NCI-H226 (cell line): Measurements from ENCODE around the gene USB1.
"Not testable (repeated sequence)": the region's sequence is repeated elsewhere in the genome, so short reads cannot be mapped to it uniquely, and the experiment has no call there.

Source experiments
- DNase-seq: peaks from one replicate; pipeline ENCODE4 v3.0.0-alpha.2; 2015

Gene USB1

GRCh38 chr16:57995721-57996405 is 5.3 kb upstream of the USB1 start:
- no peak for DNase-seq

- no peak for DNase-seq
Observed at GRCh38 chr16:57996406-57997175, 4.6 kb upstream of the USB1 start.

DNA sequence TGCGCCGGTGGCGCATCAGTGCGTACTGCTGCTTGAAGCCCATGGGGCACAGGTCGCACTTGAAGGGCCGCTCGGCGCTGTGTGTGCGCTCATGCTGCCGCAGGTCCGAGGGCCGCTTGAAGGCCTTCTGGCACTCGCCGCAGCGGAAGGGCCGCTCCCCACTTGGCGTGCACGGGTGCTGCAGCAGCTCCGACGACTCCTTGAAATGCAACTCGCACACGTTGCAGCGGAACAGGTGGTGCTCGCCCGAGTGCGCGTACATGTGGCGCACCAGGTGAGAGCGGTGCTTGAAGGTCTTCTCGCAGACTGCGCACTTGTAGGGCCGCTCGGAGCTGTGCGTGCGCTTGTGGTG is 4.1 kb upstream of the USB1 start:
- no peak for DNase-seq

DNA sequence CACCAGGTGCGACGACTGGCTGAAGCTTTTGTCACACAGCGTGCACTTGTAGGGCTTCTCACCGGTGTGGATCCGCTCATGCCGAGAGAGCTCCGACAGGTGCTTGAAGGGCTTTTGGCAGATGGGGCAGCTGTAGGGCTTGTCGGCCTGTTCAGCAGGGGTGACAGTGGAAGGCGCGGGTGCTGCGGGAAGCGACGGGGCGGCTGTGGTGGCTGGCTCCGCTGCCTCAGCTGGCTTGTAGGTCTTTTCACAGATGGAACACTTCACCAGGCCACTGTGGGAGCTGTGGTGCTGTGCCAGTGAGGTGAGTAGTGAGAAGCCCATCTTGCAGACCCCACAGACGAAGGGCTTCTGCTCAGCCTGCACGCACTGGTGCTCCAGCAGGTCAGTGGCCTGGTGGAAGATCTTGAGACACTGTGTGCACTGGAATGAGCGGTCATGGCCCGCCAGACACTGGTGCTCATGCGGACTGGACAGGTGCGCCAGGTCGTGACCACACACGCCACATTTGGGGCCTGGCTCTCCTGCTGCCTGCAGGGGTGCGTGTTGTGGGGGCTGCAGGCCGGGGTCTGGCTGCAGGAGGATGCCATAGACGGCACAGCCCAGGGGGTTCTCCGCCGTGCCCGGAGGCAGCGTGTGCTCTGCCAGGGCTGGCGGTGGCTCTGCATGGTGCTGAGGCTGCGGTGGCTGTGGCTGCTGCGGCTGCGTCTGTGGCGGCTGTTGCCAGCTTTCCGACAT is 3.5 kb upstream of the USB1 start:
- no peak for DNase-seq

GRCh38 chr16:57998486-57998885 is 2.7 kb upstream of the USB1 start:
- DNase-seq: peak; percentile 84

- DNase-seq: no peak
Observed at GRCh38 chr16:57998992-57999365, 2.2 kb upstream of the USB1 start.

DNA sequence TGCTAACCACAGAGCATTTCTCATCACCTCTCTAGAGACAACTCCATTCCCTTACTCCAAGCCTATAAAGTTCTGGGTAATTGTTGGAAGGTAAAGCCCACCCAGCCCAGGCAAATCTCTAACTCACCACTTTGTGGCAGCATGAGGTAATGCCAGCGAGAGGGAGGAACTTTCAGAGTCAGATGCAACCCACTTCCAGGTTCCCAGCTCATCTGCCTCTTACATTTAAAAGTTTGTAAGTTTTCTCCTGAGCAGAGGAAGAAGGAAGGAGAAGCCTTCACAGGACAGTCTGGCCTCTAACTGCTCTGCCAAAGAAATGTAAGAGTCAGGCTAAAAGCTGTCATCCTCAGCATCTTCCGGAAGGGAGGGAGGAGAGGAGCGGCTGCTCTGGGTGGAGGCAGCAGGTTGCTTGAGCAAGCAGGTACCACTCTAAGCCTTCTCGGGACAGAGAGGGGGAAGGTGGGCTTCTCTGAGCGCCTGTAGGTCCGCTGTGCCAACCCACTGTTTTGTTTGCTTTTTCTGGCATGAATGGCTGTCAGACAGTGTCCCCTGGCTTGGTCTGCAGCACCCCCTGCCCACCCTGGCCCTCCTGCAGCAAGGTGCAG is 1.7 kb upstream of the USB1 start:
- DNase-seq: no peak

GRCh38 chr16:57999971-58000705 is 1.1 kb upstream of the USB1 start, which contains the start of gene ZNF319:
Gene ZNF319 (minus strand): TSS chr16:58000672. CDS start chr16:57998265, 2,407 bp downstream.
- DNase-seq: peak; percentile 22

DNA sequence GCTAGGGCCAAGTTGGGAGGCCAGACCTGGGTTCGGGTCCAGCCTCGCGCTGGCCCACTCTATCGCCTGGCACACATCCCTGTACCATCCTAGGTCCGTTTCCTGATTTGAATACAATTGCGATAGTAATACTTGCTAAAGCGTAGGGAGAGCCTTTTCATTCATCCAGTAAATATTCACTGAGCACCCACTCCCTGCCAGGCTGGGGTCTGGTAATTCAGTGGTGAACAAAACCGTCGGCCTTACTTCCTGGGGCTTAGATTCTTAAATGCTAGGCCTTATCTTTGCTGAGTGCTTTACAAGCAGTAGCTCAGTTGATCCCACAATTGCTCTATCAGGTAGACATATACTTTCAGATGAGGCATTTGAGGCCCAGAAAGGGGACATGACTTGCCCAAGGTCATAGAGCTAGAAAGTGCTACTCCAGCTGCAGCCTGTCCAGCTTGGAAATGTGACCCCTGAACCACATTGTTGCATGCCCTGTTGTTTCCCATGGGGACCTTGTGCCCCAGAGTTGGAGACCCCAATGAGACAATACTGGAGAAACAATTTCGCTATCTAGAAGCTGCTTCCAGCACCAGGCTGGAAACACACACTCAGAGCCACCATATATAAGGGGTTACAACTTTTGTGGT is 691 bp downstream of the USB1 start:
- DNase-seq: no peak

GRCh38 chr16:58002416-58002800 is 1.2 kb downstream of the USB1 start:
- DNase-seq: no peak

GRCh38 chr16:58002936-58003335 is 1.7 kb downstream of the USB1 start:
- DNase-seq: no peak

- DNase-seq: not testable (repeated sequence)
Observed at GRCh38 chr16:58004736-58005135, 3.5 kb downstream of the USB1 start.

DNA sequence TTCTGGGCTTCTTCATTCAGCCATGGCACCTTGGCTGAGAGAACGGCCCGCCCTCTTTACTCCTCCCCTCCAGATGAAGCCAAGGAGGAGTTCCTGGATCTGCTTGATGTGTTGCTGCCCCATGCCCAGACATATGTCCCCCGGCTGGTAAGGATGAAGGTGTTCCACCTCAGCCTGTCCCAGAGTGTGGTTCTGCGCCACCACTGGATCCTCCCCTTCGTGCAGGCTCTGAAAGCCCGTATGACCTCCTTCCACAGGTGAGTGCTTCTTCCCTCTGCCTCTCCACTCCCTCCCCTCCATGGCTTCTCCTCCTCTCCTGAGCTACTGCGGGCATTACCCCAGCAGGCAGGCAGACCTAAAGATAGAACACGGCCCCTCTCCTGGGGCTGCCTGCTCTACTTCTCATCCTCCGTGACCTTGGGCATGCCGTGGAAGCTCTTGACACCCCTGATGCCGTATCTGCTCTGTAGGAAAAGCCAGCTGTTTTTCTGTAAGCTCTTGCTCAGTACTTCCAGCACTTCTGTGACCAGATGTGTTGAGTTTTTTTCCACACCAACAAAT is 8.7 kb downstream of the USB1 start:
- DNase-seq: no peak

GRCh38 chr16:58010886-58011285 is 9.7 kb downstream of the USB1 start:
- no peak for DNase-seq

DNA sequence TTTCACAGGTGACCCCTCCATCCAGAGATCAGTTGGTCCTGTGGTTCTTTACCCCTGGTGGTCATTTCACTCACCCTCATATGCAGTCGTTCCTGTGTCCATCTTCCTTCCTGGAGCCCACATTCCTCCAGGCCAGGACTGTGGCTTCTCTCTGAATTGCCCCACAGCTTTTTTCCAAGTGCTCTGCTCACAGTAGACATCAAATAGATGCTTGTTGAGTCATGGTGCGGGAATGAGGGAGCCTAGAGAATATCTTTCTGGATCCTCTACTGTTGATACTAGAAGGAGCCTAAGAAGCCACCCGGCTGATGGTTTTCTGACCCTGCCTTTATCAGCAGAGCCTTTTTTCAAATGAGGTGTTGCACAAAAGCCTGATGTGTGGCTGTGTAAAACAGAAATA is 10.4 kb downstream of the USB1 start:
- DNase-seq: peak; percentile 91

- no peak for DNase-seq
Observed at GRCh38 chr16:58012481-58012880, 11.3 kb downstream of the USB1 start.

GRCh38 chr16:58013201-58013956 is 12.2 kb downstream of the USB1 start:
- DNase-seq: no peak

GRCh38 chr16:58016840-58017446 is 15.7 kb downstream of the USB1 start:
- DNase-seq: no peak

- no peak for DNase-seq
Observed at GRCh38 chr16:58018803-58019202, 17.6 kb downstream of the USB1 start.

DNA sequence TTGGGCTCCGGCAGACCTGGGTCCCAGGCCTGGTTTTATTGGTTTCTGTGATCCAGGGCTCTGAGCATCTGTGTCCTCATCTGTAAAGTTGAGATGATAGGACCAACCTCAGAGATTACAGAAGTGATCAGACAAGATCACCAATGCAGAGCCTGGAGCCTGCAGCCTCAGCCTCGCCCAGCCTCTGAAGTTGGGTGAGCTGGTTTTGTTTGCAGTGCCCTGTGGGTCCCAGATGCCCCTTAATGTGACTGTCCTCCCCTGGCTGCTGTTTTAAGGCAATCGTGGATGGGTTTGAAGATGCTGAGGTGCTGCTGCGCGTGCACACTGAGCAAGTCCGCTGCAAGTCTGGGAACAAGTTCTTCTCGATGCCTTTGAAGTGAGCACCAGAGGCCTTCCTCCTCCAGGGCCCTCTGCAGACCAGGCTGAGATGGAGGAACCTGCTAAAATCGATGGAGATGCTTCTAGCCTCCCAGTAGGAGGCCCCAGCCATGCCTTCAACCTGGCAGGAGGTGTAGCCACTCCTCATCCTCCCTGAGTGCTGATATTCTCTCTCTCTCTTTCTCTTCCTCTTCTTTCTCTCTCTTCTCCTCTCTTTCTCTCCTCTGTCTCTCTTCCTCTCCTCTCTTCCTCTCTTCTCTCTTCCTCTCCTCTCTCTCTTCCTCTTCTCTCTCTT is 18.8 kb downstream of the USB1 start:
- DNase-seq: no peak
